GM18526 (cell line): ENCODE measurements around the gene NDN.

Experiments used
- POLR2A ChIP-seq: IDR thresholded peaks from 3 replicates; pipeline ENCODE4 v1.6.1; 2011; ENCODE audit not compliant: insufficient read length; ENCODE audit errors: extremely low read depth

Gene NDN

GRCh38 chr15:23646165-23647000 lies 40.7 kb downstream of the NDN start:
- no peak for TF ChIP-seq POLR2A

- TF ChIP-seq POLR2A: no peak
Measured at GRCh38 chr15:23645371-23646164, 41.5 kb downstream of the NDN start.

GRCh38 chr15:23644829-23645228 lies 42.3 kb downstream of the NDN start:
- TF ChIP-seq POLR2A: no peak

- no peak for TF ChIP-seq POLR2A
Measured at GRCh38 chr15:23642413-23643044, 44.6 kb downstream of the NDN start.
